Midbrain (tissue), 1 donor: Measurements from ENCODE around the gene KCNK10.

Experiments
- DNase-seq: peaks from one replicate; lab custom pipeline; 2025; lab: John Stamatoyannopoulos, UW

The KCNK10 gene

GRCh38 chr14:88321692-88322503, 1.2 kb downstream of the KCNK10 start:
- DNase-seq, result no peak

DNA sequence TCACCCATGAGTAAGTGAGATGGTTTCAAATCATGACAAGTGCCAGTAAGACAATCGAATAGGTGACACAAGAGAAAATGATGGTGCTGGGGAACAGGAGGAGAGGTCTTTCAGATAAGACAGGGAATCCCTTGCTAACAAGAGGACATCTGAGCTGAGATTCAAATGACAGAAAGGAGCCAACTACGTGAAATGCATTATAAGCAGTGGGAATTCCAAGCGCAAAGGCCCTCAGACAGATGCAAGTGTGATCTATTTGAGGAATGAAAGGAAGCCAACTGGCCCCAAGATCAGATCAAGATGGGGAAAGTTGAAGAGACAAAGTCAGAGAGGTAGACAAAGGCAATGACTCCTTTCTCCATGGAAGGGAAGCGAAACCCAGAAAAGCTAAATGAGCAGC, 4.7 kb downstream of the KCNK10 start:
- no peak for DNase-seq

- DNase-seq, result no peak
These were observed 6.5 kb downstream of the KCNK10 start for GRCh38 chr14:88316521-88316920.

DNA sequence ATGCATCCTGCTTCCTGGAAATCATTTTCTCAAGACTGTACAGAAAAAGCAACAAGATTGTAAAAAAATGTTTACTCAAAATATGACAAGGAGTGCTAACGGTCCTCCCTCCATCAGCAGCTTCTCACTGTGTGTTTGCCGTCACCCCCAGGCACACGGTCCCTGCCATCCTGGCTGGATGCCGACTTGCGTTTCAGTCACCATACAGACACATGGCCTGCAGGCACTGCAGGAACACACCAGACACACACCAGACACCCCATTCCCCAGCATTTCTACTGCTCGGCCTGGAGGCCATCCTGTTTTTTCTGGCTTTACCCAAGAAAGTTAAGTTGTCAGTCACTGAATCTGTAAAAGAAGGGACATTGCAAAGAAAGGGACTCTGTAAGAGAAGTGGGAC, 10.8 kb downstream of the KCNK10 start:
- no peak for DNase-seq

- no peak for DNase-seq
These were observed 11.3 kb downstream of the KCNK10 start for GRCh38 chr14:88311780-88312179.

- DNase-seq, result no peak
These were observed 12.6 kb downstream of the KCNK10 start for GRCh38 chr14:88310449-88310848.

GRCh38 chr14:88310021-88310420, 13.0 kb downstream of the KCNK10 start:
- no peak for DNase-seq

DNA sequence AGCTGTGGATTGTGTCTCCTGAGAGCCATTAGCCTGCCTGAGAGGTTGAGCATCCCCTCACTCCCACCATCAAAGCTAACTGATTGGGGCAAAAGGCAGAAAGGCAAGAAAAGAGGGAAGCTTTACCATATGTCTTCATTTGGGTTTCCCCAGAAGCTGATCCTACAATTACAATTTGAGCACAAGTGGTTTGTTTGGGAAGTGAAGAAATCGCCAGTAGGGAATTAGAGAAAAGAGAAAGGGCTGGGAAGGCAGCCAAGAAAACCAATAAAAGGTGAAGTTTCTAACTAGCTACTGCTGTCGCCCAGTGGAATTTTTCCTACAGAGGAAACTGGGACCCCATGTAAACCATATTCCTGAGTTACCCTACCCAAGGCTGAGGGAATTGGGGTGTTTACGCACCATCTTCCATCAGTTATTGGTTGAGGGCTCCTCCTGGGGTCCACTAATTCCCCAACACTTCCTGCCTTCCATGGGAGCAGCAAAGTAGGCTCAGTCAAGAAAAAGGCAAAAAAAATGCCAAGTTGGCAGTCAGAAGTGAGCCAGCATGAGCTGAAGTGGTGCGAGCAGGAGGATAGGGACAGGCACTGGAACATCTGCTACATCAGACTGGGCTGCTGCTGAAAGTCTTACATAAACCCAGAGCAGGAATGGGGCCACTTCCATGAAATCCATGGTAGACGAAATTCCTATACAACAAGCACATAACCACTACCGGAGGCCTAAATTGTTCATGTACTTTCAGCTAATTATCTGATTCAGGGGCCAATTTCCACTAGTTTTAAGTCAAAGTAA, 17.3 kb downstream of the KCNK10 start:
- DNase-seq, result no peak

DNA sequence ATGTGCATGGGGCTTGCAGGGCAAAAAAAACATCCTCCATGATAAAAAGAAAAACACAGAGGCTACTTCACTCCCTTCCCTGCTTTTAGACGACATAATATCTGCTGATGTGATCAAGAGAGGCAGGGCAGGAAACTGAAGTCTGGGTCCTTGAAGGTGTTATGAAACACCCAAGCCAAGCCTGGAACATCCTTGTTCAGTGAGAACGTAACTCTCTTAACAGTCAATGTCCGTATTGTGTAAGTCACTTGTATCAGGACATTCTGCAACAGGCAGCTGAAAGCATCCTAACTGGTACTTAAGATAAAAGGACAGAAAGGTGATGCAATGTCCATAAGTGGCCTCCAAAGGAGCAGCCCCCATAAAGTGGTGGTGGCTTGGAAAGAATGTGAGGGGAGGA, 20.0 kb downstream of the KCNK10 start:
- no peak for DNase-seq

DNA sequence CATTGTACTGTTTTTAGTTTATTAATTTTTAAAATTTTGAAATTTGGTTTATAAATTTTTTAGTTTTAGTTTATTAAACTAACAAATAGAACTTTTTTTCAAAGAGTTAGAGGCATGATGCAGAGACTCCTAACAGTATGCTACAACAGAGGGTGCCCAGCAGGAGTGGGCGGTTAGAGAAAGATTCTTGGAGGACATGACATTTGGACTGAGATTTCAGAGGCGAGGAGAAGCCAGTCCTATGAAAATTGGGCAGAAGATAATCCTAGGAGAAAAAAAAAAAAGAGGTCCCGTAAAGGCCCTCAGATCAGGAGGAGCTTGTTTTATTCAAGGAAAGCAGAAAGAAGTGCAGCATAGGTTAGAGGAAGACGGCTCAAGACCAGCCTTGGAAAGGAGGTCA, 21.7 kb downstream of the KCNK10 start:
- DNase-seq, result no peak

GRCh38 chr14:88300817-88301216, 22.3 kb downstream of the KCNK10 start:
- DNase-seq, result no peak

DNA sequence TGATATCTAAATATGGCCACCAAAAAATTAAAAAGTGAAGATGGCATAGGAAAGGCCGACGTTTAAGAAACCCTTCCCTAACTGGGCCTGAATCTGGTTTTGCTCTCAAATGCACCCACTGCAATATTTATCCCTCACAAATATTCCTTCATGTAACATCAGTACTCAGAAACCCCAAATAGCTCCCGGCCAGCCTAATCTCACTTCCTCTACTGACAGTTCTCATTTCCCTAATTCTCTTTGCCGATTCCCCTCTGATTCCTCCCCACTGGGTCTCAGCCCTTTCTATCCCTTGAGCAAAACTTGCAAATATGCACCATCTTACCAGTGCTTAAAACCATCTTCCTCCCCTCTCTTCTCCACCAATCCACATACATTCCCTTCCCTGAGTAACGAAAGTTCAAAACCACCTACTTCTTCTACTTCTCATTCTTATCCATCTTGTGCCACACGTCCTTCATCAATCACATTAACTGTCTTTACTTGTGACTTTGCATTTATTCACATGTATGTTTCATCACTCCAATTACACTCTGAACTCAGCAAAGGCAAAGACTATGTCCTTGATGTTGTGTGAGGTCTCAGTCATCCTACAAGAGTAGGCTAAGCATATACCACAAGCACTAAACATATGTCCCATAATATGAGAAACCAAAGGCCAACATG, 23.1 kb downstream of the KCNK10 start:
- peak; percentile 32 for DNase-seq

- DNase-seq, result no peak
These were observed 25.8 kb downstream of the KCNK10 start for GRCh38 chr14:88297306-88297705.

DNA sequence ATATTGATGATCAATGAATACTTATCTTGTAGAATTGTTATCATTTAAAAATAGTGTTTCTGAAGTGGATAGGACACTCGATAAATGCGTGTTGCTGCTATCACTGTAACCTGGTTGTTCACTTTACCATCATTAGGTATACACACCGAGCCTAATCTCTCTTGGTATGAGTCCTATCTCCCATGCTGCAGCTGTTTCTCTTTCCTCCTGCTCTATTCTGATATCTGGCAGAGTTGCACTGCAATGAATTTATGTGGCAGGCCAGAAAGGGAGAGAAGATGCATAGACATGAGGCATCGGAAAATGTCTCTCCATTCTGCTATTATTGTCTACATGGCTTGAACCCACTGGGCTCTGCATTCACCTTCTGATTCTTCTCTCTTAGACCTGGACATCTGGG, 26.7 kb downstream of the KCNK10 start:
- DNase-seq, result no peak

- no peak for DNase-seq
These were observed 33.1 kb downstream of the KCNK10 start for GRCh38 chr14:88289996-88290395.

DNA sequence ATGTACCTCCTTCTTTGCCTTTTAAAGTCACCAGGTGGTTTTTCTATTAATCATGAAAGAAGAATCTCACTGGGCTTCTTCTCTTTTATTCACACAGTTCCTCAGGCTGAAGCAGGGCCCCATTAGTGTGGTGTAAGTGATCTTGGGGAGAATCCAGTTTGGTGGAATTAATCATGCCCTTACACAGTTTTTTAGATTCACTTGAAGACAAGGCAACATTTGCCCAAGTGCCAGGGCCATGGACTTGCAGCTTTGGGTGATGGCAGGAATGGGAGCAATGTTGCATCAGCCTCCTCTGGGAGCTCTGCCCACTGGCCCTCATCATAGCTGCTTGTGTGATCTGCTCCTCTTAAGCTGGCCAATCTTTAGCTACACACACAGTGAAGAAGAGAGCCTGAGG, 33.8 kb downstream of the KCNK10 start:
- DNase-seq, result no peak

DNA sequence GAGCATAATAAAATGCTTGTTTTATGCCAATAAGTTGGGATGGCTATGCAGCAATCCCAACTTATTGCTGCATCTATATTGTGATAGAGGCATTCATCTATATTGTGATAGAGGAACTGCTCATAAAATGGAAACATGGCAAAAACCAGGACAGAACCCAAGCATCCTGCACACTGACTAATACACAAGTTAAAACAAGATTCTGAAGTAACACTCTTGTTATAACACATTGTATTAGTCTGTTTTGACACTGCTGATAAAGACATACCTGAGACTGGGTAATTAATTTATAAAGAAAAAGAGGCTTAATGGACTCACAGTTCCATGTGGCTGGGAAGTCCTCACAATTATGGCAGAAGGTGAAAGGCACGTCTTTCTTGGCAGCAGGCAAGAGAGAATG, 36.8 kb downstream of the KCNK10 start:
- DNase-seq, result no peak

DNA sequence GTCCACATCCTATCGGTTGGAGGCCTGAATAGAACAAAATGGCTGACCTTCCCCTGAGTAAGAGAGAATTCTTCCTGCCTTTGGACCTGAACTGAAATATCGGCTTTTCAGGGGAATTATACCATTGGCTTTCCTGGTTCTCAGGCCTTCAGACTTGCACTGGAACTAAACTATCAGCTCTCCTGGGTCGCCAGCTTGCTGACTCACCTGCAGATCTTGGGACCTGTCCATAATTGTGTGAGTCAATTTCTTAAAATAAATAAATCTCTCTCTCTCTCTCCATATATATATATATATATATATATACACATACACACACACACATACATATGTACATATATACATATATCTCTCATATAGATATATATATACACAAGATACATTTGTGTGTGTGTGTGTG, 41.6 kb downstream of the KCNK10 start:
- no peak for DNase-seq

- no peak for DNase-seq
These were observed 46.0 kb downstream of the KCNK10 start for GRCh38 chr14:88276923-88277596.

DNA sequence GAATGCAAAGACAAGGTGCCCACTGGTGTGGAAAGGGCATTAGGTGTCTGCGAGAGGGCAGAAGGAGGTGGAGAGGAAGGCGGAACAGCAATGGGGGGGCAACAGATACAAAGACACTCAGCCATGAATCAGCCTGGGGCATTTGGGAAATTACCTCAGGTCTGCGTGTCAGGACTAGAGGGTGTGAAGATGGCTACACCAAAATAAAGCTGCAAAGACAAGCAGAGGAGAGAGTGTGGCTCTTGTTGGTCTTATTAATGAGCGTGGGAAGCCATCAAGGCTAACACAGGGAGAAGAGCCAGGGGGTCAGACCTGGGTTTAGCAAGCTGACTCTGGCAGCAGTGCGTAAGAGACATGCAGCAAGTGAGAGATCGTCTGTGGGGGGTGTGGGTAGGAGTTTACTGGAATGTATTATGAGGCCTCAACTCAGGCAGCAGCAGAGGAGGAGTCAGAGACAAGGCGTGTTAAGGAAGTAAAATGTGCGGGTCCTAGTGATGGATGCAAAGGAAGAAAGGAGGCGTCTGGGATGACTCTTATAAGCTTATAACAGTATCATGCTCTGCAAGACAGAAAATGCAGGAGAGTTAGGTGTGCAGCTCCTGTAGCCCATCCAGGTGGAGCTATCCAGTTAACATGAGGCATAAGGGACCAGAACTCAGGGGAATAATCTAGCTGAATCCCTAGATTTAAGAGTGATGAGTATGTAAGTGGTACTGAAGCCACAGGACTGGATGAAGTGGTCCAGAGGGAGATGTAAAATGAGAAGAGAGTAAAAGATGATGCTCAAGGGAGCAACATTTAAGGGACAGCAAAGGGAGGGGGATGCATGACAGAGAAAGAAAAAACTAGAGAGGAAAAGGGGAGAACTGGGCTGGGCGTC, 50.4 kb downstream of the KCNK10 start:
- no peak for DNase-seq

DNA sequence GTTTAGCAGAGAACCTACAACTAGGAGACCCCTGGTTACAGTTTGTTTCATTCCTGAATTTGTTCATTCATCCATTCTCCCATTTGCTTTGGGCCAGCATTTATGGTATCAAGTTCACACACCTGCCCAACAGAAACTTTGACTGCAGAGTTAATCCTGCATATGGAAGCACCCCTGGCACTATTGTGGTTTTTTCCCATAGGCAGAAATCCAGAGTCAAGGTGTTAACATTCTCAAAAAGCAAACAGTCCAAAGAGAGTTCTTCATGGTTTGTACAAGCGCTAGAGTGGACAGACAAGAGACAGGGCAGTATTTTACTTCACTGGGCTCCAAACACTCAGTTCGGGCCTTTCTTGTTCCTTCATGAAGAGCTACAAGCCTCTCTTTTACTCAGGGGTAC, 51.9 kb downstream of the KCNK10 start:
- DNase-seq, result no peak
